GM19023 (cell line): ENCODE measurements around the gene CDH4.

Experiments
- ATAC-seq: cut with Tn5 transposase; IDR thresholded peaks from one replicate; pipeline ENCODE4 v1.9.1; 2021; ENCODE audit warnings: mild to moderate bottlenecking, moderate library complexity; ENCODE audit not compliant: unreplicated experiment

Gene CDH4

GRCh38 chr20:61736001-61736635 lies 484.1 kb downstream of the CDH4 start:
- no peak for ATAC-seq

GRCh38 chr20:61736751-61737310 lies 484.8 kb downstream of the CDH4 start:
- no peak for ATAC-seq

GRCh38 chr20:61737346-61737745 lies 485.3 kb downstream of the CDH4 start:
- ATAC-seq = no peak

GRCh38 chr20:61737812-61738443 lies 485.9 kb downstream of the CDH4 start:
- ATAC-seq = no peak

GRCh38 chr20:61738601-61739069 lies 486.6 kb downstream of the CDH4 start:
- no peak for ATAC-seq

- no peak for ATAC-seq
Measured at GRCh38 chr20:61739086-61739831, 487.2 kb downstream of the CDH4 start.

- no peak for ATAC-seq
Measured at GRCh38 chr20:61739832-61740118, 487.7 kb downstream of the CDH4 start.

- ATAC-seq = no peak
Measured at GRCh38 chr20:61742097-61742825, 490.2 kb downstream of the CDH4 start.

GRCh38 chr20:61743606-61744005 lies 491.5 kb downstream of the CDH4 start:
- ATAC-seq = no peak

GRCh38 chr20:61744691-61745396 lies 492.8 kb downstream of the CDH4 start:
- ATAC-seq = no peak

- no peak for ATAC-seq
Measured at GRCh38 chr20:61745397-61746146, 493.5 kb downstream of the CDH4 start.

GRCh38 chr20:61746147-61746646 lies 494.1 kb downstream of the CDH4 start:
- no peak for ATAC-seq

GRCh38 chr20:61746781-61747180 lies 494.7 kb downstream of the CDH4 start:
- no peak for ATAC-seq

GRCh38 chr20:61748376-61748775 lies 496.3 kb downstream of the CDH4 start:
- no peak for ATAC-seq

GRCh38 chr20:61749406-61750075 lies 497.5 kb downstream of the CDH4 start:
- no peak for ATAC-seq

- no peak for ATAC-seq
Measured at GRCh38 chr20:61750093-61750492, 498.0 kb downstream of the CDH4 start.

GRCh38 chr20:61752576-61752975 lies 500.5 kb downstream of the CDH4 start:
- ATAC-seq = no peak

GRCh38 chr20:61753316-61753942 lies 501.4 kb downstream of the CDH4 start:
- ATAC-seq = no peak
